ENCODE measurements around the gene BOC.

GRCh38 chr3:113263020-113263419, 51.7 kb downstream of the BOC start:
- no peak for TF ChIP-seq CTCF (conservative IDR thresholded peaks at IDR 0.05; ENCODE audit: low read depth, low read length)
- no peak for TF ChIP-seq EZH2 (IDR thresholded peaks at IDR 0.05; ENCODE audit: borderline replicate concordance, low read depth, low read length, poor library complexity, severe bottlenecking)
